Gastrocnemius medialis (tissue), 4 donors: ENCODE measurements around the gene TRAM2.

Experiments used
- CTCF ChIP-seq, 5 experiments: fragments of 450-650 bp in 3 of 5; fragments of 200-600 bp in 2 of 5; sonication (generic) in 2 of 5; IDR thresholded peaks in 4 of 5; conservative IDR thresholded peaks in 1 of 5; 1 replicate in 4 of 5; 2 replicates in 1 of 5; pipeline ENCODE4 v1.5.1; 2016 to 2019; ENCODE audit warnings: antibody characterized with exemption in 5 of 5, mild to moderate bottlenecking in 3 of 5, moderate library complexity in 3 of 5
- POLR2A ChIP-seq, 2 donors: fragments of 450-650 bp; IDR thresholded peaks; one replicate each; pipeline ENCODE4 v1.6.1; 2017; ENCODE audit warnings: antibody characterized with exemption in 2 of 2, mild to moderate bottlenecking in 2 of 2, moderate library complexity in 2 of 2

GRCh38 chr6:52582446-52582845 is 5.6 kb upstream of the TRAM2 start:
- TF ChIP-seq POLR2A (IDR thresholded peaks at IDR 0.05): no peak
- no peak for TF ChIP-seq CTCF (IDR thresholded peaks at IDR 0.05 in 4 of 5, conservative IDR thresholded peaks at IDR 0.05 in 1 of 5)
